ENCODE results near the gene TUSC2. TPM values are rescaled to one million over a fixed set of nuclear protein-coding genes. Genes with fewer than 3 reads are reported as not detected.

Gene TUSC2
- total and polyA plus RNA-seq, 2 of the 13 experiments (the other 11 are each of a cell fraction or from before 2014, with no cell fraction given): 36.7 to 39.1 TPM

DNA sequence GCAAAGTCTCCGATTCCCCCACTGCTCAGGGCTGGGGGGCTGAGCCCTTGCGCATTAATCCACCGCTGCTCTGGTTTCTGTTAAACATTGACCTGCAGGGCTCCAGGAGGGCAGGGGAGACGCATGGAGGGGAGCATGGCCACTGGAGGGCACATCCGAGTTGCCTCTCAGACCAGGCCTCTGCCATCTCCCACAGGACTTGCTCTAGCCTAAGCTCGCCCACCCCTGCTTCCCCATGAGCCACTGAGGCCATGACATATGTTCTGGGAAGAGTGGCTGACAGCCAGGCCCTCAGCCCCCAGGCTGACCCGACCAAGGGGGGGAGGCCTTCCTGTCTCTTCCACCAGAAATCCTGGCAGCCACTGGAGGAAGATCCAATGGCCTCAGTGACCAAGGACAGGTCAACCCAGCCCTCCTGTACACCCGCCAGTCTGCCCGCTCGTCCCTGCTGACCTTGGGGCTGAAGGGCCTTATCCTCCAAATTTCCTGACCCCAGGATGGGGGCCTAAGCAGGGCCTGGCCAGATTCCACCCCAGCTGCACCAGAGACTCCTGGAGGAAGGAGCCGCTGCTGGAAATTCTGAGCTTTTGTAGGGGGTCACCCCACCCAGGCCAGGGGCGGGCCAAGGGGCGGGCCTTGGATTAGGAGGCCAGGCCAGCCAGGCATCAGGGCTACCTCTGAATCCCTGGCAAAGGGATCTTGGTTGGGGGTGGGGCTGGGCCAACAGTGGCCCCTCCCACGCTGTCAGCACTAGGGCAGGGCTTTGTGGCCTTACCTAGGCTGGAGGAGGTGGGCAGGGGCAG is 24.8 kb downstream of the TUSC2 start, which contains the start of gene HYAL1 (continued):
- peak; percentile 56; the same call in 1 of the 2 replicates for TF ChIP-seq ZNF710 (CRISPR knock-in tag; IDR thresholded peaks at IDR 0.05; ENCODE audit: borderline replicate concordance)
- no peak for TF ChIP-seq PAF1 (CRISPR knock-in tag; IDR thresholded peaks at IDR 0.05)
- TF ChIP-seq MNT (IDR thresholded peaks at IDR 0.05): no peak; the same call in 1 of the 2 replicates
- peak; percentile 32; the same call in 1 of the 2 replicates for TF ChIP-seq ZNF792 (CRISPR knock-in tag; IDR thresholded peaks at IDR 0.05)
- no peak for TF ChIP-seq ZNF354B (CRISPR knock-in tag; IDR thresholded peaks at IDR 0.05)
- TF ChIP-seq ELF4 (CRISPR knock-in tag; IDR thresholded peaks at IDR 0.05; ENCODE audit: borderline replicate concordance): peak; percentile 77; the same call in 1 of the 2 replicates
- TF ChIP-seq, protein P1, sequence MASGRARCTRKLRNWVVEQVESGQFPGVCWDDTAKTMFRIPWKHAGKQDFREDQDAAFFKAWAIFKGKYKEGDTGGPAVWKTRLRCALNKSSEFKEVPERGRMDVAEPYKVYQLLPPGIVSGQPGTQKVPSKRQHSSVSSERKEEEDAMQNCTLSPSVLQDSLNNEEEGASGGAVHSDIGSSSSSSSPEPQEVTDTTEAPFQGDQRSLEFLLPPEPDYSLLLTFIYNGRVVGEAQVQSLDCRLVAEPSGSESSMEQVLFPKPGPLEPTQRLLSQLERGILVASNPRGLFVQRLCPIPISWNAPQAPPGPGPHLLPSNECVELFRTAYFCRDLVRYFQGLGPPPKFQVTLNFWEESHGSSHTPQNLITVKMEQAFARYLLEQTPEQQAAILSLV (CRISPR knock-in tag; IDR thresholded peaks at IDR 0.05; ENCODE audit: borderline replicate concordance): 0 out of 2 replicates have a peak, but pooled peaks have one; percentile 26
- no peak for TF ChIP-seq EEA1 (CRISPR knock-in tag; IDR thresholded peaks at IDR 0.05; ENCODE audit: borderline replicate concordance)
- no peak for TF ChIP-seq SETDB1 (CRISPR knock-in tag; IDR thresholded peaks at IDR 0.05; ENCODE audit: borderline replicate concordance)
- TF ChIP-seq HOXA7 (CRISPR knock-in tag; IDR thresholded peaks at IDR 0.05): no peak
- TF ChIP-seq FOXK1 (CRISPR knock-in tag; IDR thresholded peaks at IDR 0.05; ENCODE audit: borderline replicate concordance, low read depth): peak; percentile 40; the same call in 1 of the 2 replicates
- no peak for TF ChIP-seq ZBTB44 (CRISPR knock-in tag; IDR thresholded peaks at IDR 0.05)
- TF ChIP-seq, protein P2, sequence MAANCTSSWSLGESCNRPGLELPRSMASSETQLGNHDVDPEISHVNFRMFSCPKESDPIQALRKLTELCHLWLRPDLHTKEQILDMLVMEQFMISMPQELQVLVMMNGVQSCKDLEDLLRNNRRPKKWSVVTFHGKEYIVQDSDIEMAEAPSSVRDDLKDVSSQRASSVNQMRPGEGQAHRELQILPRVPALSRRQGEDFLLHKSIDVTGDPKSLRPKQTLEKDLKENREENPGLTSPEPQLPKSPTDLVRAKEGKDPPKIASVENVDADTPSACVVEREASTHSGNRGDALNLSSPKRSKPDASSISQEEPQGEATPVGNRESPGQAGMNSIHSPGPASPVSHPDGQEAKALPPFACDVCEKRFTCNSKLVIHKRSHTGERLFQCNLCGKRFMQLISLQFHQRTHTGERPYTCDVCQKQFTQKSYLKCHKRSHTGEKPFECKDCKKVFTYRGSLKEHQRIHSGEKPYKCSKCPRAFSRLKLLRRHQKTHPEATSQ (CRISPR knock-in tag; IDR thresholded peaks at IDR 0.05; ENCODE audit: borderline replicate concordance): peak; percentile 85; the same call in 1 of the 2 replicates
- TF ChIP-seq RARG (CRISPR knock-in tag; IDR thresholded peaks at IDR 0.05; ENCODE audit: low read depth): no peak
- no peak; the same call in 1 of the 2 replicates for TF ChIP-seq SMAD3 (CRISPR knock-in tag; IDR thresholded peaks at IDR 0.05)
- TF ChIP-seq TFAP4 (IDR thresholded peaks at IDR 0.05; ENCODE audit: borderline replicate concordance, low read depth): no peak
- no peak for TF ChIP-seq NCOA1 (CRISPR knock-in tag; IDR thresholded peaks at IDR 0.05)
- TF ChIP-seq, protein P3, sequence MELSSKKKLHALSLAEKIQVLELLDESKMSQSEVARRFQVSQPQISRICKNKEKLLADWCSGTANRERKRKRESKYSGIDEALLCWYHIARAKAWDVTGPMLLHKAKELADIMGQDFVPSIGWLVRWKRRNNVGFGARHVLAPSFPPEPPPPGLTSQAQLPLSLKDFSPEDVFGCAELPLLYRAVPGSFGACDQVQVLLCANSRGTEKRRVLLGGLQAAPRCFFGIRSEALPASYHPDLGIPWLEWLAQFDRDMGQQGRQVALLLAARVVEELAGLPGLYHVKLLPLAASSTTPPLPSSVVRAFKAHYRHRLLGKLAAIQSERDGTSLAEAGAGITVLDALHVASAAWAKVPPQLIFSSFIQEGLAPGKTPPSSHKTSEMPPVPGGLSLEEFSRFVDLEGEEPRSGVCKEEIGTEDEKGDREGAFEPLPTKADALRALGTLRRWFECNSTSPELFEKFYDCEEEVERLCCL (CRISPR knock-in tag; IDR thresholded peaks at IDR 0.05; ENCODE audit: borderline replicate concordance): peak; percentile 28; the same call in 1 of the 2 replicates

All from HepG2 (cell line).